T-helper 2 cell treated with Interferon-gamma antibody and Interleukin-4, amounts not matched to agents 100 ng/mL and 5 ng/mL, for 36 hours (primary cell): ENCODE results near the gene AXIN2. TPM values are rescaled to one million over a fixed set of nuclear protein-coding genes. Genes with fewer than 3 reads are reported as not detected.

Experiments
- intact Hi-C: fragments of 100-400 bp; cut with micrococcal nuclease; formaldehyde crosslinking; loops from one replicate; pipeline ENCODE4 v1.15.1; 2023
- total RNA-seq: library from RNA; stranded (reverse); gene quantifications from 2 replicates; pipeline ENCODE4 v1.2.3, GENCODE V29; 2022

AXIN2 gene, protein sequence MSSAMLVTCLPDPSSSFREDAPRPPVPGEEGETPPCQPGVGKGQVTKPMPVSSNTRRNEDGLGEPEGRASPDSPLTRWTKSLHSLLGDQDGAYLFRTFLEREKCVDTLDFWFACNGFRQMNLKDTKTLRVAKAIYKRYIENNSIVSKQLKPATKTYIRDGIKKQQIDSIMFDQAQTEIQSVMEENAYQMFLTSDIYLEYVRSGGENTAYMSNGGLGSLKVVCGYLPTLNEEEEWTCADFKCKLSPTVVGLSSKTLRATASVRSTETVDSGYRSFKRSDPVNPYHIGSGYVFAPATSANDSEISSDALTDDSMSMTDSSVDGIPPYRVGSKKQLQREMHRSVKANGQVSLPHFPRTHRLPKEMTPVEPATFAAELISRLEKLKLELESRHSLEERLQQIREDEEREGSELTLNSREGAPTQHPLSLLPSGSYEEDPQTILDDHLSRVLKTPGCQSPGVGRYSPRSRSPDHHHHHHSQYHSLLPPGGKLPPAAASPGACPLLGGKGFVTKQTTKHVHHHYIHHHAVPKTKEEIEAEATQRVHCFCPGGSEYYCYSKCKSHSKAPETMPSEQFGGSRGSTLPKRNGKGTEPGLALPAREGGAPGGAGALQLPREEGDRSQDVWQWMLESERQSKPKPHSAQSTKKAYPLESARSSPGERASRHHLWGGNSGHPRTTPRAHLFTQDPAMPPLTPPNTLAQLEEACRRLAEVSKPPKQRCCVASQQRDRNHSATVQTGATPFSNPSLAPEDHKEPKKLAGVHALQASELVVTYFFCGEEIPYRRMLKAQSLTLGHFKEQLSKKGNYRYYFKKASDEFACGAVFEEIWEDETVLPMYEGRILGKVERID
- 6.2 and 6.7 TPM in 2 replicates for total RNA-seq

- intact Hi-C loops: loop anchor here (1.0 to 2.0 kb wide), 2 partner anchors 38 to 461 kb away; no protein-coding TSS in a partner anchor
Observed at GRCh38 chr17:65561452-65562205, at the start of gene AXIN2. Gene AXIN2 (minus strand): TSS chr17:65561648. CDS start chr17:65558620, 3,028 bp downstream.

GRCh38 chr17:65609749-65610148 lies 48.3 kb upstream of the AXIN2 start:
- intact Hi-C loops: no loop called here

GRCh38 chr17:65609286-65609685 lies 47.8 kb upstream of the AXIN2 start:
- intact Hi-C loops: no loop called here

GRCh38 chr17:65604070-65604469 lies 42.6 kb upstream of the AXIN2 start:
- intact Hi-C loops: no loop called here

DNA sequence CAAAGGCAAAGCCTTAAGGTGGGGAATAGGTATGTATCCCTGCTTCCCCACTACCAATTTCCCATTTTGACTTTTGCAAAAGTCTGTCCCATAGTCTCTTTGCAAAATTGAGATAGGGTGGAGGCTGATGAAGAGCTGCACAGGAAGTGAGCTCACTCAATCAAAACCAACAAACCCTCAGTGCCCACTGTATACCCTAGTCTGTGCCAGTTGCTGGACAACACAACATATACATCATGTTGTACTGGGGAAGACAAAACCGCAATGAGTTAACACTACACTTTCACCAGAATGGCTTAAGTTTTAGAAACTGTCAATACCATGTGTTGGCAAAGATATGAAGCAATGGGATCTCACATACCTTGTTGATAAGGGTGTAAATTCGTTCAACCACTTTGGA lies 40.4 kb upstream of the AXIN2 start:
- intact Hi-C loops: no loop called here

GRCh38 chr17:65601145-65601544 lies 39.7 kb upstream of the AXIN2 start:
- intact Hi-C loops: no loop called here

GRCh38 chr17:65600518-65600917 lies 39.1 kb upstream of the AXIN2 start:
- intact Hi-C loops: no loop called here

DNA sequence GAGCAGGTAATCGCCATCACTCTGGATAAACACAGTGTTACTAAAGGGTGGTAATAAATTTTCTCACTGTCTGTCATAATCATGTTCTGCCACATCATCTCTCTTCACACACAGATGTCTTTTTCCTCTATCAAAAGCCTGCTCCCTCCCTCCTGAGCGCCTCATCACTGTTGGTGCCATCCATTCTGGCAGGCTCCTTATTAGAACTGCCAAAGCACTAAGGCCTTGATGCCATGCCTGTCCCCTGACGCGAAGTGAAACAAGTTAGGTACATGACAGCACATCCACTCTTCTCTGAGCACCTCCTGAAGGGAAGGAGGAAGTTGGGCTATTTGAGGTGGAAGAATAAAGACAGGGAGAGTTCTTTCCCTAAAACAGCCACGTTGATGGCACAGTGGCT lies 38.2 kb upstream of the AXIN2 start:
- intact Hi-C loops: no loop called here

GRCh38 chr17:65598746-65599145 lies 37.3 kb upstream of the AXIN2 start:
- intact Hi-C loops: no loop called here

GRCh38 chr17:65595071-65595656 lies 33.7 kb upstream of the AXIN2 start:
- intact Hi-C loops: no loop called here

- intact Hi-C loops: no loop called here
Observed at GRCh38 chr17:65593855-65594845, 32.7 kb upstream of the AXIN2 start.

DNA sequence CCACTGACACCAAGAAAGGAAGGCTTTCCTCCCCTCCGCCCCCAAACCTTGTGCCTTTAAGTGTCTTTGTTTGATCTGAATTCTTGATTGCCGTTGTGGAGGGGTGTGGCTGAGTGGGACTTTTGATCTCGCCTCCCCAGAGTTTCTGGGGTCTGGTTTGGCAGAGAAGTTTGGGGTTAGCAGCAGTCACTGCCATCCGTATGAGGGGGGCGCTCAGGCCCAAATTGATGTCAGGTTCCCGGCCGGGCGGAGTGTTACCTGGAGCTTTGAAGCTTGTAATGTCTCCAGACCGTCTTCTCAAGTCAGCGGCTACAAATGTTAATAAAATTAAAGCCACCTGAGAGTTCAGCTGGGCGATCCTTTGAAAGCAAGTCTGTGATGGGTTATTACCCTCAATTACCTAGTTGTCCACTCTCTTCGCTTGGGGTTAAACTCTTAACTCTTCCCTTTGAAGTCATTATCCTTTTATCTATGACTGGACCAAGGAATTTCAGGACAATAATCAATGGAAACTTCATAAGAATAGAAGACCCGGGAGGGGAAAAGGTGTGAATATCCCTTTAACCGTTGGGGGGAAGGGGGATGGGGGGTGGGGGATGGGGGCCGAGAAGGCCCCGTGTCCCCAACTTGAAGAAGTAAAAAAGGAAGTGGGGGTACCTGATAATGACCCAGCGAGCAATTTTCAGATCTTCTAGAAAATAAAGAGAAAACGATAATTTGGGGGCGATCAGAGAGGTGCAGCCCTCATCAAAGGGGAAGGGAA lies 31.8 kb upstream of the AXIN2 start:
- intact Hi-C loops: no loop called here

- intact Hi-C loops: no loop called here
Observed at GRCh38 chr17:65592125-65592965, 30.9 kb upstream of the AXIN2 start.

DNA sequence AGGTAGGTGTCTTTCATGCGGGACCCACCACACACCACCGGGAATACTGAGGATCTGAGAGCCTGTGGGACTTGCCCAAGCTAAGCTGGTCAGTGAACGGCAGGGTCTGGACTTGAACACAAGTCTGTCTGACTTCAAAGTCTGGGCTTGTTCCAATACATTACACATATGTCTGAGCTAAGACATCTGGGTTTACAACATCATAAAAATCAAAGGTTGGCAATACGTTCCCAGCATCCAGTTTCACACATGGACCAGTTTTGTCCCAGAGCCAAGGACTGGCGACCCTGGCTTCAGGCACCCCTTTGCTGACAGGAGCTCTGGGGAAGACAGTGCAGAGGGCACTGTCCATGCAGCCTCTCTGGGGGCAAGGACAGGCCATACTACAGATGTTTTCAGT lies 27.9 kb upstream of the AXIN2 start:
- intact Hi-C loops: no loop called here

DNA sequence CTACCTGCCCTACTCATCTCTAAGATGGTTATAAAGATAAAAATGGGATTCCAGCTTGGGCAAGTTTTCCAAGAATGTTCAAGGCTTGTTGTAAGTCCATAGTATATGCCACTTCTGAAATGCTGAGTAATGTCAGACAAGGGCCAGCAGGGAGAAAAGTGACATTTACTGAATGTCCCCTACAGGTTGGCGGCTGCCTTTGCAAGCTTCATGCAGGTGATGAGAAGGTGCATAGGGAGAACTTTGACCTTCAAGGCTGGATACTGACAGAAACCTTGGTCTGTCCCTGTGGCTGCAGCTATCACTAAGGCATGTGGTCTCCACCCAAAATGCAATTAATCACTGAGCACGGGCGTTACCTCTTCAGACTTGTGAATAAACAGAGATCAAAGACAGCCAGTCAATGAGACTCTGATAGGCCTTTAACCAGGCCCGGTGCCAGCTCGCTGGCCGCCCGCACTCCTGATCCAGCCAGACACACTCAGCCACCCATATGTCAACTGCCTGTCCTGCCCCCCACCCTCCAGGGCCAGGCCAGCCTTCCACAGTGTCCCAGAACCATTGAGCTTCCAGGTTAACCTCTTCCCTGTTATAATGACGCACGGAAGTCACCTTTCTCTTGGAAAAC lies 26.8 kb upstream of the AXIN2 start:
- intact Hi-C loops: no loop called here

- intact Hi-C loops: no loop called here
Observed at GRCh38 chr17:65587534-65588180, 26.2 kb upstream of the AXIN2 start.

- intact Hi-C loops: no loop called here
Observed at GRCh38 chr17:65586899-65587298, 25.5 kb upstream of the AXIN2 start.
